Neutrophil (primary cell): ENCODE measurements around the gene SLC27A4.

Experiments used
- H3K27ac ChIP-seq: fragments of 200-600 bp; sonication (generic); 2 replicates; pipeline ENCODE4 v1.5.1; 2016; ENCODE audit warnings: mild to moderate bottlenecking, moderate library complexity
- H3K27me3 ChIP-seq: fragments of 200-600 bp; sonication (generic); 2 replicates; pipeline ENCODE4 v1.6.0; 2016; ENCODE audit warnings: mild to moderate bottlenecking
- H3K36me3 ChIP-seq: fragments of 200-600 bp; sonication (generic); 2 replicates; pipeline ENCODE4 v1.5.1; 2017
- H3K4me1 ChIP-seq, 2 experiments: fragments of 200-600 bp in 1 of 2; sonication (generic) in 1 of 2; 1 replicate in 1 of 2; 2 replicates in 1 of 2; pipeline versions ENCODE4 v1.5.1 to v1.6.1; 2013 to 2016; ENCODE audit warnings: low read depth in 1 of 2, low read length in 1 of 2, mild to moderate bottlenecking in 1 of 2, moderate library complexity in 1 of 2; ENCODE audit not compliant: control insufficient read depth in 1 of 2, insufficient read depth in 1 of 2
- H3K4me3 ChIP-seq, 2 experiments: fragments of 200-600 bp in 1 of 2; sonication (generic) in 1 of 2; 1 replicate in 1 of 2; 2 replicates in 1 of 2; pipeline ENCODE4 v1.5.1; 2013 to 2016; ENCODE audit warnings: low read depth in 1 of 2, low read length in 1 of 2, mild to moderate bottlenecking in 1 of 2, moderate library complexity in 1 of 2
- H3K9me3 ChIP-seq: fragments of 200-600 bp; sonication (generic); 2 replicates; pipeline ENCODE4 v1.5.1; 2016
- TF ChIP-seq, protein P1 (sequence below): fragments of 200-600 bp; sonication (generic); IDR thresholded peaks from 2 replicates; pipeline ENCODE4 v1.5.1; 2016; ENCODE audit warnings: antibody characterized with exemption

The SLC27A4 gene

GRCh38 chr9:128394379-128395168 lies 54.2 kb downstream of the SLC27A4 start:
- Histone ChIP-seq H3K36me3 (peaks cover 28% of the 10 kb centered on the region), H3K27me3 (peaks cover 19% of the 10 kb centered on the region), H3K27ac (no peak overlapping the region), H3K9me3 (no peaks in the 10 kb centered on the region), H3K4me3 (no peak overlapping the region), H3K4me1 (peaks cover 3 to 9% of the 10 kb centered on the region in 2 experiments)
- TF ChIP-seq, protein P1, sequence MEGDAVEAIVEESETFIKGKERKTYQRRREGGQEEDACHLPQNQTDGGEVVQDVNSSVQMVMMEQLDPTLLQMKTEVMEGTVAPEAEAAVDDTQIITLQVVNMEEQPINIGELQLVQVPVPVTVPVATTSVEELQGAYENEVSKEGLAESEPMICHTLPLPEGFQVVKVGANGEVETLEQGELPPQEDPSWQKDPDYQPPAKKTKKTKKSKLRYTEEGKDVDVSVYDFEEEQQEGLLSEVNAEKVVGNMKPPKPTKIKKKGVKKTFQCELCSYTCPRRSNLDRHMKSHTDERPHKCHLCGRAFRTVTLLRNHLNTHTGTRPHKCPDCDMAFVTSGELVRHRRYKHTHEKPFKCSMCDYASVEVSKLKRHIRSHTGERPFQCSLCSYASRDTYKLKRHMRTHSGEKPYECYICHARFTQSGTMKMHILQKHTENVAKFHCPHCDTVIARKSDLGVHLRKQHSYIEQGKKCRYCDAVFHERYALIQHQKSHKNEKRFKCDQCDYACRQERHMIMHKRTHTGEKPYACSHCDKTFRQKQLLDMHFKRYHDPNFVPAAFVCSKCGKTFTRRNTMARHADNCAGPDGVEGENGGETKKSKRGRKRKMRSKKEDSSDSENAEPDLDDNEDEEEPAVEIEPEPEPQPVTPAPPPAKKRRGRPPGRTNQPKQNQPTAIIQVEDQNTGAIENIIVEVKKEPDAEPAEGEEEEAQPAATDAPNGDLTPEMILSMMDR = no peak

GRCh38 chr9:128396970-128397613 lies 56.8 kb downstream of the SLC27A4 start:
- H3K27ac ChIP-seq = no peak overlapping the region
- peaks cover 8% of the 10 kb centered on the region for H3K36me3 ChIP-seq
- H3K27me3 ChIP-seq = peaks cover 22% of the 10 kb centered on the region
- H3K9me3 ChIP-seq = no peaks in the 10 kb centered on the region
- H3K4me3 ChIP-seq = no peak overlapping the region
- TF ChIP-seq, protein P1 = no peak
- H3K4me1 ChIP-seq = peaks cover 3 to 9% of the 10 kb centered on the region in 2 experiments

DNA sequence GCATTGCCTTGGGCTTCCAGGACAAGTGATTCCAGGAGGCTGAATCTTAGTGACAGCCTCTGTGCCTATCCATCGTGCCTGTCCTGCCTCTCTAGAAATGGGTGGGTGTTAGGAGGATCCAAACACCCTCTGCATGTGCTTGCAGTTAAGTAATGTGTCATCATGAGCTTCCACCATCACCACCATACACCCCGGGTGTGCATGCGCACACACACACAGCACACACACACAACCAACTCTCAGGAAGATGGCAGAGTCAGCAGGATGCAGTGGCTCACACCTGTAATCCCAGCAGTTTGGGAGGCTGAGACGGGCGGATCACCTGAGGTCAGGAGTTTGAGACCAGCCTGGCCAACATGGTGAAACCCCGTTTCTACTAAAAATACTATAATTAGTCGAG lies 57.5 kb downstream of the SLC27A4 start:
- H3K9me3 ChIP-seq = no peaks in the 10 kb centered on the region
- peaks cover 3 to 9% of the 10 kb centered on the region in 2 experiments for H3K4me1 ChIP-seq
- peaks cover 22% of the 10 kb centered on the region for H3K27me3 ChIP-seq
- no peak overlapping the region for H3K4me3 ChIP-seq
- peaks cover 1% of the 10 kb centered on the region for H3K36me3 ChIP-seq
- no peak overlapping the region for H3K27ac ChIP-seq
- TF ChIP-seq, protein P1 = no peak

- Histone ChIP-seq H3K4me3 (no peak overlapping the region), H3K27me3 (peaks cover 22% of the 10 kb centered on the region), H3K36me3 (no peaks in the 10 kb centered on the region), H3K4me1 (peaks cover 3 to 9% of the 10 kb centered on the region in 2 experiments), H3K27ac (no peak overlapping the region), H3K9me3 (no peaks in the 10 kb centered on the region)
- TF ChIP-seq, protein P1 = no peak
Observed at GRCh38 chr9:128399861-128400260, 59.5 kb downstream of the SLC27A4 start.

DNA sequence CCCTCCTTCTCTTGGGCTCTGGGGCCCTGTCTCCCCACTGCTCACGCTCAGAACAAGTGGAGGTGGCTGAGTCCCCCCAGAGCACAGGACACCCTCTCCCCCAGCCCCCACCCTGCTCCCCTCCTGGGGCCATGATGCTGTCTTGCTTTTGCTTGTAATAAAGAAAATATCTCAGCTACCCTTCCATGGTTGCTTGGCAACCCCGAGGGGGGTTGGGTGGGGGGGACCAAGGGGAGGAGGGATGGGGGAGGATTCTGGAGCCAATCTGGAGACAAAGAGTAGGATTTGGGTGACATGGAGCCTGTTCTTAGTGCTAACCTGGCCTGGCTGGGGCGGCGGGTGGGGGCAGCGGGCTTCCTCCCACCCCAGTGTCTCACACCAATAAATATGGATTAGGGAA lies 64.2 kb downstream of the SLC27A4 start:
- no peak overlapping the region for H3K27ac ChIP-seq

More for the DNA sequence above, 64.2 kb downstream of the SLC27A4 start:
- TF ChIP-seq, protein P1 = no peak
- Histone ChIP-seq H3K4me1 (no peaks in the 10 kb centered on the region), H3K4me3 (no peak overlapping the region), H3K9me3 (no peaks in the 10 kb centered on the region), H3K36me3 (no peaks in the 10 kb centered on the region), H3K27me3 (peaks cover 46% of the 10 kb centered on the region)
